GM18526 (cell line): ENCODE results near the gene JMJD6.

ENCODE experiments used
- POLR2A ChIP-seq: IDR thresholded peaks from 3 replicates; pipeline ENCODE4 v1.6.1; 2011; ENCODE audit not compliant: insufficient read length; ENCODE audit errors: extremely low read depth

JMJD6 gene

GRCh38 chr17:76676629-76677028, 49.8 kb downstream of the JMJD6 start:
- no peak for TF ChIP-seq POLR2A

DNA sequence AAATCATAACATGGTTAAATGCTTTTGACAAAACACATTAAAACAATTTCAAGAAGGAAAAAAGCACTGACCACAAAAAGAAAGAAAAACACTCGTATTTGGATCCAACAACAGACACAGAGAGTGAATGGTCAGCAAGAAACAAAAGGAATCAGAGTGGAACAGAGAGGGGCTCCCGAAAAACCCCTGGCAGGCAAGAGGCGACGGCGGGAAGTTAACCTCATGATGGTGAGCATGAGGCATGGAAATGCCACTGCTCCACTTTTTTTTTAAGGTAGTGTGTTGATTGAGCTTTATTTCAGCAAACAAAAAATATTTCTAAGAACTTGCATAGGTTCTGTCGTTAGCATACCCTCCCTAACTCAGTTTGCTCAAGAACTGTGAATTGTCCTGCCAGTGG, 50.8 kb downstream of the JMJD6 start:
- no peak for TF ChIP-seq POLR2A

- TF ChIP-seq POLR2A, result no peak
These were observed 51.8 kb downstream of the JMJD6 start for GRCh38 chr17:76674600-76674999.

DNA sequence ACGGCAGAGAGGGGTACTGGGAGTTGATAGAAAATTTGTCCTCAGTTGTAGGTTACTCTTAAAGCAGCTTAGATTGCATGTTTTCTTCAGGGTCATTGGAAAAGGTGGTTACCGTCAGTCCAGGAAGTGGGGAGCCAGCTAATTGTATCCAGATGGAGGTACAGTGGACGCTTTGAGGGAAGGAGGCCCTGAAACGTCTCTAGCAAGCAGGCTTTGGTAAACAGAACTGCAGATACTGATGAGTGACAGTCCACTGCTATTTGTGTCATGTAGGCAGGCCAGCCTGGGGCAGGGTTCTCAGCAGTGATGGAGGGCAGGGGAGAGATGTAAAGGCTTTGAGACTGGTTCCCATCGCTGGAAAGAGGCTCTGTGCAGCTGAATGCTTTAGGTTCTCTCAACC, 52.7 kb downstream of the JMJD6 start:
- TF ChIP-seq POLR2A, result no peak

DNA sequence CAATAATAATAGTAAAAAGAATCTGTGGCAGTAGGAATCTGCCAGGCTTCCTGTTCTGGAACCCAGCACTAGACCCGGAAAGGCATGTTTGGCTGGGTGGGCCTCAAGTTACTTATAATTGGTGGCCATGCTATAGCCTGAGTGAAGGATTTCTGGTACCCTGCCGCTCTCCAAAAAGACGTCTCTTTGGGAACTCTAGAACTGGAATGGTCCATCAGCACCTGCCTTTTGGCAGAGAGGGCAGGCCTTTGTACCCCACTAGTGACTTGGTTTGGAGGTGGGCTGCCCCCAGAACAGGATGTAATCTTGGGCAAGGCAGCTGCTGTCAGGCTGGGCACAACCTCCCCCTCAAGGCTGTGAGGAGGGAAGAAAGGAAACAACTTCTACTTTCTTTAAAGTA, 53.5 kb downstream of the JMJD6 start:
- no peak for TF ChIP-seq POLR2A

- TF ChIP-seq POLR2A, result no peak
These were observed 54.0 kb downstream of the JMJD6 start for GRCh38 chr17:76672270-76672851.

DNA sequence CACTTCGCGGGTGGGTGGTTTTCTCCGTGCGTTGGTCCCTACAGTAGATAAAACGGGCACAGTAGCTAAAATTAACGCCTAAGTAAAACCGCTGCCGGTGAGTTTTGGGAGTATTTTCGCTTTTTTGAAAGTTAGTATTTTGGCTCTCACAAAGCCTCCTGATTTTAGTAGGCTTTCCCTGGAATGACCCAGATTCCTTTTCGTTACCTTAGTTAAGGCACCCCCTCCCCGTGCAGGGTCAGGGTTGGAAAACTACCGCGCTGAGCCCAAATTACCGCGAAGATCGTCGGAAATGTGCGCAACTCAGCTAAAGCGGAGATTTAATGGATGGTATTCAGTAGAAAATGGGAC, 54.5 kb downstream of the JMJD6 start:
- TF ChIP-seq POLR2A, result peak; percentile 49

DNA sequence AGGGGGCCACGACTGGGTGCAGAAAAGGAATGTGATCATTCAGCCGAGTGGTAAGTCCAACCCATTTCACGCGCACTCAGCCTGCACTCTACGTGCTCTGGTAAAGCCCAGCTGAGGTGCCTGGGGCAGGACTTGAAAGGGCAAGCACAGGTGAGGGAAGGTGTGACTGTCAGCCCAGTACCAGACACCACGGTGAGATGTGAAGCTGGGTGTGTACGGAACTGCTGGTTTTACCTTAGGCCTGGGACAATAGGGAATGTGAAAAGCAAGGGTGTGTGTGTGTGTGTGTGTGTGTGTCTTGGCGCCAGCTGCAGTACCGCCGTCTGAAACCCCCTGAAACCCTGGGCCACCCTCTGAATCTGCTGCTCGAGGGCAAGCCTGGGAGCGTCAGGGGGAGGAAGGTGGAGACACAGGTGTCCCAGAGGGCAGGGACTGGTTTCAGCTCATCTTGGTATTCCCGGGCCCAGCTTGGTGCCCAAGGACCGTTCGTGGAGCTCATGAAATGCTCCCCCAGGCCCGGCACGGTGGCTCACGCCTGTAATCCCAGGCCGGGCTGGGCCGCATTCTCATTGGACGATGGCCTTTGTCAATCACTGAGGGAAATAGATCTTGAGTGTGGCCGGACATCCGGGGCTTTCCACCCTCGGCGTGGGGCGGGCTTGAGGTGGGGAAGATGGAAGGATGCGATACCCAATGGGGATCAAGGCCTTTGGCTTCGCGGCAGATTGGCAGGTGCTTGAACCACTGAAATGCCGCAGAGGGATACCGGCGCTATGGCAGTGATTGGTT, 55.1 kb downstream of the JMJD6 start:
- peak; percentile 60 for TF ChIP-seq POLR2A

DNA sequence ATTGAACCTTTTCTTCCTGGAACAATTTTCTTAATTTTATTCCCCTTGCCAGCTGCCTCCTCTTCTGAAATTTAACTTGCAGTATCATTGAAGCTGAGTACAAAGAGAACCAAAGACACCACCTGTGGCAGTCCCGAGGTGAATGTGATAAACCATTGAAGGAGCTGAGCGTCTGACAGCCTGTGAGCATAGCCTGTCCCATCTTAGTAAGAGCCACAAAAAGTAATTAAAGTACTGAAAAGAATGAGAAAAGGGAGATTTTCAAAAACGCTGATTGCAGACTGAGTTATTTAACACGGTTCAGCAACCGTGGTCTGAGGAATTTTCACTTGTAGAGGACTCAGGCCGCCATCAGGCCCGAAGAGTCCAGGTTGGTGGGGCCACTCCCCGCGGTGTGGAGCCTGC, 55.7 kb downstream of the JMJD6 start:
- no peak for TF ChIP-seq POLR2A

GRCh38 chr17:76670020-76670717, 56.2 kb downstream of the JMJD6 start:
- no peak for TF ChIP-seq POLR2A
